Measurements from ENCODE around the gene ACAN.

GRCh38 chr15:88877415-88877814 is 74.2 kb downstream of the ACAN start:
- TF ChIP-seq CTCF (IDR thresholded peaks at IDR 0.05; ENCODE audit: low read depth, low read length) (no peak), POLR2A (IDR thresholded peaks at IDR 0.05; ENCODE audit: extremely low read depth, insufficient read length) (no peak)
